HepG2 (cell line): ENCODE results near the gene IL1RL2. TPM values are rescaled to one million over a fixed set of nuclear protein-coding genes. Genes with fewer than 3 reads are reported as not detected.

ENCODE experiments used
- CENPT ChIP-seq: sonication (generic); formaldehyde crosslinking; IDR thresholded peaks from 2 replicates; pipeline ENCODE4 v1.8.0; 2022; ENCODE audit warnings: low read depth, mild to moderate bottlenecking, moderate library complexity, missing genetic modification reagents
- IRF2 ChIP-seq: IDR thresholded peaks from 2 replicates; pipeline ENCODE4 v1.6.1; 2018; ENCODE audit warnings: missing genetic modification reagents, missing compliant biosample characterization
- JUND ChIP-seq: sonication (generic); formaldehyde crosslinking; IDR thresholded peaks from 2 replicates; pipeline ENCODE4 v1.8.0; 2022; ENCODE audit warnings: mild to moderate bottlenecking, missing genetic modification reagents
- MYC ChIP-seq: sonication (generic); formaldehyde crosslinking; IDR thresholded peaks from 2 replicates; pipeline ENCODE4 v1.9.0; 2021; ENCODE audit warnings: missing genetic modification reagents, borderline replicate concordance
- NCOA1 ChIP-seq: sonication (generic); formaldehyde crosslinking; IDR thresholded peaks from 2 replicates; pipeline ENCODE4 v1.9.0; 2021; ENCODE audit warnings: missing genetic modification reagents
- NCOA2 ChIP-seq: sonication (generic); formaldehyde crosslinking; IDR thresholded peaks from 2 replicates; pipeline ENCODE4 v1.8.0; 2022; ENCODE audit warnings: inconsistent platforms
- SETDB1 ChIP-seq: sonication (generic); formaldehyde crosslinking; IDR thresholded peaks from 2 replicates; pipeline ENCODE4 v1.5.1; 2020; ENCODE audit warnings: missing genetic modification reagents, mild to moderate bottlenecking, borderline replicate concordance
- TCF7 ChIP-seq: sonication (generic); IDR thresholded peaks from 2 replicates; pipeline ENCODE4 v1.6.1; 2016; ENCODE audit warnings: antibody characterized with exemption, low read depth
- ZFP41 ChIP-seq: sonication (generic); formaldehyde crosslinking; IDR thresholded peaks from 2 replicates; pipeline ENCODE4 v1.4.0; 2020; ENCODE audit warnings: mild to moderate bottlenecking, missing genetic modification reagents, borderline replicate concordance
- ZNF468 ChIP-seq: sonication (generic); formaldehyde crosslinking; IDR thresholded peaks from 2 replicates; pipeline ENCODE4 v1.8.0; 2022; ENCODE audit warnings: mild to moderate bottlenecking, moderate library complexity, missing genetic modification reagents
- ZNF672 ChIP-seq: sonication (generic); formaldehyde crosslinking; IDR thresholded peaks from 2 replicates; pipeline ENCODE4 v1.8.1; 2022; ENCODE audit warnings: missing genetic modification reagents
- ZNF879 ChIP-seq: sonication (generic); formaldehyde crosslinking; IDR thresholded peaks from 2 replicates; pipeline ENCODE4 v1.8.1; 2023; ENCODE audit warnings: missing genetic modification reagents
- ZSCAN12 ChIP-seq: sonication (generic); formaldehyde crosslinking; IDR thresholded peaks from 2 replicates; pipeline ENCODE4 v1.9.0; 2021; ENCODE audit warnings: mild to moderate bottlenecking, missing genetic modification reagents
- polyA plus RNA-seq, 8 experiments: library from polyadenylated mRNA; depleted of rRNA in 3 of 8; stranded (reverse) in 7 of 8; unstranded in 1 of 8; fragments of >200 nt; fragmentation: Illumina TruSeq in 4 of 8; extraction: Trizol in 4 of 8; gene quantifications; 2 replicates each; pipeline versions ENCODE4 v1.2.1 to v1.2.3, GENCODE V29; 2011 to 2016; ENCODE audit warnings: low read depth in 4 of 8, missing spikeins in 1 of 8, mixed read lengths in 1 of 8; ENCODE audit not compliant: insufficient read depth in 1 of 8
- total RNA-seq, 5 experiments: library from RNA; depleted of rRNA; stranded (reverse); fragments of >200 nt; fragmentation: Illumina TruSeq; extraction: Trizol; gene quantifications; 2 replicates each; pipeline ENCODE4 v1.2.3, GENCODE V29; 2016; ENCODE audit warnings: low read depth in 1 of 5
- TF ChIP-seq, protein P1 (sequence below): sonication (generic); formaldehyde crosslinking; IDR thresholded peaks from 2 replicates; pipeline ENCODE4 v1.5.0; 2020; ENCODE audit warnings: missing genetic modification reagents
- TF ChIP-seq, protein P2 (sequence below): fragments of 450-650 bp; IDR thresholded peaks from 2 replicates; pipeline ENCODE4 v1.6.1; 2017
- TF ChIP-seq, protein P3 (sequence below): sonication (generic); formaldehyde crosslinking; IDR thresholded peaks from 2 replicates; pipeline ENCODE4 v1.5.0; 2020; ENCODE audit warnings: missing genetic modification reagents, mild to moderate bottlenecking, borderline replicate concordance
- TF ChIP-seq, protein P4 (sequence below): sonication (generic); formaldehyde crosslinking; IDR thresholded peaks from 2 replicates; pipeline ENCODE4 v1.4.0; 2020; ENCODE audit warnings: mild to moderate bottlenecking, missing genetic modification reagents
- TF ChIP-seq, protein P5 (sequence below): sonication (generic); formaldehyde crosslinking; IDR thresholded peaks from 2 replicates; pipeline ENCODE4 v1.4.0; 2020; ENCODE audit warnings: missing genetic modification reagents
- TF ChIP-seq, protein P6 (sequence below): sonication (generic); formaldehyde crosslinking; IDR thresholded peaks from 2 replicates; pipeline ENCODE4 v1.4.0; 2020; ENCODE audit warnings: missing genetic modification reagents, borderline replicate concordance

IL1RL2 gene
- total and polyA plus RNA-seq, 2 of the 13 experiments (the other 11 are each of a cell fraction or from before 2014, with no cell fraction given): 0.03 TPM; not detected in 1

DNA sequence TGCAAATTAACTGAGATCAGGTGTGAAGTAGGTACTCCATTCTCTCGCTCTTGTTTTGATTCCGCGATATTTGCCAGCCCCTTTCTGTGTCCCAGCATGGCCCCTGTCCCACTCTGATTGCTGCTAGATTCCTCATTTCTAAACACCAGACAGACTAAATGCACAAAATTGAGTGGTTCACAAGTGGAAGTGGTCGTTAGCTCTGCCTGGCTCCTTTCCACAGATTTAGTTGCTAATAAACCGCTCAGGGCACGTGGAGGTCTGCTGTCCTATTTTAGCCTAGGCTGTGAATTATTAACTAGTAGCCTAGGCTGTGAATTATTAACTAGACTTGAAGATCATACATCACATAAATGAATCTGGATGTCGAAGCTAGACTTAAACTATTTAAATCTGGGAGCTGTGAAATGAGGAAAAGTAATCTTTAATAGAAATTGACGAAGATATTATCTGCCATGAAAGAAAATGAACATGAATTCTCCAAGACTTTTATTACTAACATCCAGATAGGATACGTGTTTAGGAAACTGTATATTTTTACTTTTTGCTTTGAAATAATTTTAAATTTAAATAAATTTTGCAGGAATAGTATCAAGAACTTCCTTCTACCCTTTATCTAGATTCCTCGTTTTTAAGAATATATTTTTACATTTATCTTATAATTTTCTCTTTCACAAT lies 3.7 kb downstream of the IL1RL2 start (continued):
- TF ChIP-seq MYC (CRISPR knock-in tag): 0 out of 2 replicates have a peak, but pooled peaks have one; percentile 32
- TF ChIP-seq NCOA2 (CRISPR knock-in tag): peak; percentile 48; the same call in 1 of the 2 replicates
- TF ChIP-seq ZFP41 (CRISPR knock-in tag): no peak
- no peak for TF ChIP-seq ZNF672 (CRISPR knock-in tag)
- no peak for TF ChIP-seq ZSCAN12 (CRISPR knock-in tag)
- no peak for TF ChIP-seq SETDB1 (CRISPR knock-in tag)
- TF ChIP-seq ZNF879 (CRISPR knock-in tag): no peak
- TF ChIP-seq, protein P1, sequence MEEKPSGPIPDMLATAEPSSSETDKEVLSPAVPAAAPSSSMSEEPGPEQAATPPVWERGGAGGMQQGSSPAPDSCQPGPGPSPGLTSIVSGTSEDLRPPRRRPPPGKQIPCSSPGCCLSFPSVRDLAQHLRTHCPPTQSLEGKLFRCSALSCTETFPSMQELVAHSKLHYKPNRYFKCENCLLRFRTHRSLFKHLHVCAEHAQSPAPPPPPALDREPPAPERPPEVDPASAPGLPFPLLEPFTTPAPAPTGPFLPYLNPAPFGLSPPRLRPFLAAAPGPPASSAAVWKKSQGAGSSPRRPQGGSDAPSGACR (CRISPR knock-in tag): no peak
- no peak for TF ChIP-seq TCF7
- TF ChIP-seq, protein P2, sequence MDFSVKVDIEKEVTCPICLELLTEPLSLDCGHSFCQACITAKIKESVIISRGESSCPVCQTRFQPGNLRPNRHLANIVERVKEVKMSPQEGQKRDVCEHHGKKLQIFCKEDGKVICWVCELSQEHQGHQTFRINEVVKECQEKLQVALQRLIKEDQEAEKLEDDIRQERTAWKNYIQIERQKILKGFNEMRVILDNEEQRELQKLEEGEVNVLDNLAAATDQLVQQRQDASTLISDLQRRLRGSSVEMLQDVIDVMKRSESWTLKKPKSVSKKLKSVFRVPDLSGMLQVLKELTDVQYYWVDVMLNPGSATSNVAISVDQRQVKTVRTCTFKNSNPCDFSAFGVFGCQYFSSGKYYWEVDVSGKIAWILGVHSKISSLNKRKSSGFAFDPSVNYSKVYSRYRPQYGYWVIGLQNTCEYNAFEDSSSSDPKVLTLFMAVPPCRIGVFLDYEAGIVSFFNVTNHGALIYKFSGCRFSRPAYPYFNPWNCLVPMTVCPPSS: no peak
- TF ChIP-seq ZNF468 (CRISPR knock-in tag): no peak
- TF ChIP-seq, protein P3, sequence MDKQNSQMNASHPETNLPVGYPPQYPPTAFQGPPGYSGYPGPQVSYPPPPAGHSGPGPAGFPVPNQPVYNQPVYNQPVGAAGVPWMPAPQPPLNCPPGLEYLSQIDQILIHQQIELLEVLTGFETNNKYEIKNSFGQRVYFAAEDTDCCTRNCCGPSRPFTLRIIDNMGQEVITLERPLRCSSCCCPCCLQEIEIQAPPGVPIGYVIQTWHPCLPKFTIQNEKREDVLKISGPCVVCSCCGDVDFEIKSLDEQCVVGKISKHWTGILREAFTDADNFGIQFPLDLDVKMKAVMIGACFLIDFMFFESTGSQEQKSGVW (CRISPR knock-in tag): no peak
- no peak for TF ChIP-seq JUND (CRISPR knock-in tag)
- TF ChIP-seq, protein P4, sequence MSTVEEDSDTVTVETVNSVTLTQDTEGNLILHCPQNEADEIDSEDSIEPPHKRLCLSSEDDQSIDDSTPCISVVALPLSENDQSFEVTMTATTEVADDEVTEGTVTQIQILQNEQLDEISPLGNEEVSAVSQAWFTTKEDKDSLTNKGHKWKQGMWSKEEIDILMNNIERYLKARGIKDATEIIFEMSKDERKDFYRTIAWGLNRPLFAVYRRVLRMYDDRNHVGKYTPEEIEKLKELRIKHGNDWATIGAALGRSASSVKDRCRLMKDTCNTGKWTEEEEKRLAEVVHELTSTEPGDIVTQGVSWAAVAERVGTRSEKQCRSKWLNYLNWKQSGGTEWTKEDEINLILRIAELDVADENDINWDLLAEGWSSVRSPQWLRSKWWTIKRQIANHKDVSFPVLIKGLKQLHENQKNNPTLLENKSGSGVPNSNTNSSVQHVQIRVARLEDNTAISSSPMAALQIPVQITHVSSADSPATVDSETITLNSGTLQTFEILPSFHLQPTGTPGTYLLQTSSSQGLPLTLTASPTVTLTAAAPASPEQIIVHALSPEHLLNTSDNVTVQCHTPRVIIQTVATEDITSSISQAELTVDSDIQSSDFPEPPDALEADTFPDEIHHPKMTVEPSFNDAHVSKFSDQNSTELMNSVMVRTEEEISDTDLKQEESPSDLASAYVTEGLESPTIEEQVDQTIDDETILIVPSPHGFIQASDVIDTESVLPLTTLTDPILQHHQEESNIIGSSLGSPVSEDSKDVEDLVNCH (CRISPR knock-in tag): no peak
- TF ChIP-seq NCOA1 (CRISPR knock-in tag): no peak
- no peak for TF ChIP-seq IRF2
- TF ChIP-seq CENPT (CRISPR knock-in tag): no peak
- TF ChIP-seq, protein P5, sequence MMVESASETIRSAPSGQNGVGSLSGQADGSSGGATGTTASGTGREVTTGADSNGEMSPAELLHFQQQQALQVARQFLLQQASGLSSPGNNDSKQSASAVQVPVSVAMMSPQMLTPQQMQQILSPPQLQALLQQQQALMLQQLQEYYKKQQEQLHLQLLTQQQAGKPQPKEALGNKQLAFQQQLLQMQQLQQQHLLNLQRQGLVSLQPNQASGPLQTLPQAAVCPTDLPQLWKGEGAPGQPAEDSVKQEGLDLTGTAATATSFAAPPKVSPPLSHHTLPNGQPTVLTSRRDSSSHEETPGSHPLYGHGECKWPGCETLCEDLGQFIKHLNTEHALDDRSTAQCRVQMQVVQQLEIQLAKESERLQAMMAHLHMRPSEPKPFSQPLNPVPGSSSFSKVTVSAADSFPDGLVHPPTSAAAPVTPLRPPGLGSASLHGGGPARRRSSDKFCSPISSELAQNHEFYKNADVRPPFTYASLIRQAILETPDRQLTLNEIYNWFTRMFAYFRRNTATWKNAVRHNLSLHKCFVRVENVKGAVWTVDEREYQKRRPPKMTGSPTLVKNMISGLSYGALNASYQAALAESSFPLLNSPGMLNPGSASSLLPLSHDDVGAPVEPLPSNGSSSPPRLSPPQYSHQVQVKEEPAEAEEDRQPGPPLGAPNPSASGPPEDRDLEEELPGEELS (CRISPR knock-in tag): no peak
- TF ChIP-seq, protein P6, sequence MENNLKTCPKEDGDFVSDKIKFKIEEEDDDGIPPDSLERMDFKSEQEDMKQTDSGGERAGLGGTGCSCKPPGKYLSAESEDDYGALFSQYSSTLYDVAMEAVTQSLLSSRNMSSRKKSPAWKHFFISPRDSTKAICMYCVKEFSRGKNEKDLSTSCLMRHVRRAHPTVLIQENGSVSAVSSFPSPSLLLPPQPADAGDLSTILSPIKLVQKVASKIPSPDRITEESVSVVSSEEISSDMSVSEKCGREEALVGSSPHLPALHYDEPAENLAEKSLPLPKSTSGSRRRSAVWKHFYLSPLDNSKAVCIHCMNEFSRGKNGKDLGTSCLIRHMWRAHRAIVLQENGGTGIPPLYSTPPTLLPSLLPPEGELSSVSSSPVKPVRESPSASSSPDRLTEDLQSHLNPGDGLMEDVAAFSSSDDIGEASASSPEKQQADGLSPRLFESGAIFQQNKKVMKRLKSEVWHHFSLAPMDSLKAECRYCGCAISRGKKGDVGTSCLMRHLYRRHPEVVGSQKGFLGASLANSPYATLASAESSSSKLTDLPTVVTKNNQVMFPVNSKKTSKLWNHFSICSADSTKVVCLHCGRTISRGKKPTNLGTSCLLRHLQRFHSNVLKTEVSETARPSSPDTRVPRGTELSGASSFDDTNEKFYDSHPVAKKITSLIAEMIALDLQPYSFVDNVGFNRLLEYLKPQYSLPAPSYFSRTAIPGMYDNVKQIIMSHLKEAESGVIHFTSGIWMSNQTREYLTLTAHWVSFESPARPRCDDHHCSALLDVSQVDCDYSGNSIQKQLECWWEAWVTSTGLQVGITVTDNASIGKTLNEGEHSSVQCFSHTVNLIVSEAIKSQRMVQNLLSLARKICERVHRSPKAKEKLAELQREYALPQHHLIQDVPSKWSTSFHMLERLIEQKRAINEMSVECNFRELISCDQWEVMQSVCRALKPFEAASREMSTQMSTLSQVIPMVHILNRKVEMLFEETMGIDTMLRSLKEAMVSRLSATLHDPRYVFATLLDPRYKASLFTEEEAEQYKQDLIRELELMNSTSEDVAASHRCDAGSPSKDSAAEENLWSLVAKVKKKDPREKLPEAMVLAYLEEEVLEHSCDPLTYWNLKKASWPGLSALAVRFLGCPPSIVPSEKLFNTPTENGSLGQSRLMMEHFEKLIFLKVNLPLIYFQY (CRISPR knock-in tag): no peak
